ENCODE results near the gene BSDC1. TPM values are rescaled to one million over a fixed set of nuclear protein-coding genes. Genes with fewer than 3 reads are reported as not detected.

Gene BSDC1
- total and polyA plus RNA-seq, 2 of the 13 experiments (the other 11 are each of a cell fraction or from before 2014, with no cell fraction given): 40.3 to 64.2 TPM

GRCh38 chr1:32351399-32352238 lies 42.6 kb downstream of the BSDC1 start (continued):
- TF ChIP-seq HBP1 (CRISPR knock-in tag; IDR thresholded peaks at IDR 0.05; ENCODE audit: low read depth) (peak; percentile 74; the same call in 1 of the 2 replicates), ZNF317 (CRISPR knock-in tag; IDR thresholded peaks at IDR 0.05) (no peak), HIVEP1 (CRISPR knock-in tag; IDR thresholded peaks at IDR 0.05) (no peak), ZNF83 (CRISPR knock-in tag; IDR thresholded peaks at IDR 0.05; ENCODE audit: borderline replicate concordance) (no peak), ZNF18 (CRISPR knock-in tag; IDR thresholded peaks at IDR 0.05; ENCODE audit: insufficient replicate concordance) (peak; percentile 81), CCDC6 (CRISPR knock-in tag; IDR thresholded peaks at IDR 0.05) (peak; percentile 27; the same call in 1 of the 2 replicates), ZSCAN31 (CRISPR knock-in tag; IDR thresholded peaks at IDR 0.05; ENCODE audit: low read depth) (no peak), HDAC1 (CRISPR knock-in tag; IDR thresholded peaks at IDR 0.05) (peak; percentile 45), SRSF9 (IDR thresholded peaks at IDR 0.05; ENCODE audit: borderline replicate concordance, insufficient read depth, low read depth, low read length, poor library complexity, severe bottlenecking) (no peak), ZNF512 (CRISPR knock-in tag; IDR thresholded peaks at IDR 0.05) (no peak), KDM2A (CRISPR knock-in tag; IDR thresholded peaks at IDR 0.05; ENCODE audit: borderline replicate concordance, low read depth) (no peak), ZKSCAN1 (IDR thresholded peaks at IDR 0.05; ENCODE audit: low read length) (no peak), NR2F6 (IDR thresholded peaks at IDR 0.05) (no peak), NR2F6 (CRISPR knock-in tag; IDR thresholded peaks at IDR 0.05) (no peak; the same call in 1 of the 2 replicates), ZGPAT (CRISPR knock-in tag; IDR thresholded peaks at IDR 0.05) (no peak), GMEB1 (CRISPR knock-in tag; IDR thresholded peaks at IDR 0.05; ENCODE audit: borderline replicate concordance) (0 out of 2 replicates have a peak, but pooled peaks have one; percentile 36), MAZ (IDR thresholded peaks at IDR 0.05; ENCODE audit: borderline replicate concordance, low read depth, low read length) (no peak; the same call in 1 of the 2 replicates), MAZ (CRISPR knock-in tag; IDR thresholded peaks at IDR 0.05; ENCODE audit: low read depth) (0 out of 2 replicates have a peak, but pooled peaks have one; percentile 34), ZNF850 (CRISPR knock-in tag; conservative IDR thresholded peaks at IDR 0.05) (no peak), SPEN (CRISPR knock-in tag; IDR thresholded peaks at IDR 0.05; ENCODE audit: low read depth) (peak; percentile 89), ATAD3A (CRISPR knock-in tag; IDR thresholded peaks at IDR 0.05) (no peak), CC2D1A (CRISPR knock-in tag; IDR thresholded peaks at IDR 0.05) (no peak)

All from HepG2 (cell line).